Stimulated activated CD8-positive, alpha-beta memory T cell treated with anti-CD3 and anti-CD28 coated beads, Interleukin-4, amount 100 ng/mL, for 4 hours (primary cell): ENCODE measurements around the gene PCSK9.

ENCODE experiments used
- DNase-seq, 2 donors: peaks; one replicate each; pipeline ENCODE4 v3.0.0-alpha.2; 2020; ENCODE audit warnings: low read depth in 2 of 2, low spot score in 1 of 2

The PCSK9 gene

GRCh38 chr1:55043011-55043410, 3.7 kb downstream of the PCSK9 start:
- no peak for DNase-seq

- no peak for DNase-seq
These were observed 4.4 kb downstream of the PCSK9 start for GRCh38 chr1:55043726-55044125.

- DNase-seq: no peak
These were observed 5.5 kb downstream of the PCSK9 start for GRCh38 chr1:55044617-55045397.

- no peak for DNase-seq
These were observed 6.1 kb downstream of the PCSK9 start for GRCh38 chr1:55045430-55045829.

GRCh38 chr1:55046871-55047270, 7.5 kb downstream of the PCSK9 start:
- no peak for DNase-seq

GRCh38 chr1:55047611-55048010, 8.3 kb downstream of the PCSK9 start:
- DNase-seq: no peak

GRCh38 chr1:55048453-55049270, 9.3 kb downstream of the PCSK9 start:
- no peak for DNase-seq

- no peak for DNase-seq
These were observed 10.0 kb downstream of the PCSK9 start for GRCh38 chr1:55049271-55049913.

- no peak for DNase-seq
These were observed 10.5 kb downstream of the PCSK9 start for GRCh38 chr1:55049914-55050278.

- no peak for DNase-seq
These were observed 10.9 kb downstream of the PCSK9 start for GRCh38 chr1:55050283-55050682.

GRCh38 chr1:55051169-55051568, 11.8 kb downstream of the PCSK9 start:
- no peak for DNase-seq

GRCh38 chr1:55051621-55052020, 12.3 kb downstream of the PCSK9 start:
- no peak for DNase-seq

GRCh38 chr1:55052221-55053142, 13.1 kb downstream of the PCSK9 start:
- DNase-seq: no peak

GRCh38 chr1:55053265-55053954, 14.1 kb downstream of the PCSK9 start:
- no peak for DNase-seq

- no peak for DNase-seq
These were observed 15.0 kb downstream of the PCSK9 start for GRCh38 chr1:55054396-55054795.

- no peak for DNase-seq
These were observed 15.9 kb downstream of the PCSK9 start for GRCh38 chr1:55055084-55055882.

GRCh38 chr1:55055951-55056631, 16.7 kb downstream of the PCSK9 start:
- DNase-seq: no peak

- no peak for DNase-seq
These were observed 17.3 kb downstream of the PCSK9 start for GRCh38 chr1:55056632-55056992.
